ENCODE results near the gene AFAP1.

AFAP1 gene

DNA sequence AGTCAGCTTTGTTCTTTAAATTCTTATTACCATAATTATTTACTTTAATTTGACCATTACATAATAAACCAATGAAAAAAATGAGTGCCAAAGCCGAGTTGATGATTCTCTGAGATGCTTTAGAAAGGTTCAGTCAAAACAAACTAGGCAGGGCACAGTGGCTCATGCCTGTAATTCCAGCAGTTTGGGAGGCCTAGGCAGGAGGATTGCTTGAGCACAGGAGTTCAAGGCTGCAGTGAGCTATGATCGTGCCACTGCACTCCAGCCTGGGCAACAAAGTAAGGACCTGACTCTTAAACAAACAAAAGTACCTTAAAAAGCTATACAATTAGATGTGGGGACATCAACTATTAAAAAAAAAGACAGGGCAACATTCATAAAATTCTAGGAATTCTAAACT lies 75.0 kb downstream of the AFAP1 start:
- DNase-seq (ENCODE audit: low read depth in 2 of 2) = no peak

GRCh38 chr4:7863911-7864681 lies 75.6 kb downstream of the AFAP1 start:
- DNase-seq (ENCODE audit: low read depth in 2 of 2) = no peak

- DNase-seq (ENCODE audit: low read depth in 2 of 2) = no peak
These were observed 77.0 kb downstream of the AFAP1 start for GRCh38 chr4:7862561-7863192.

DNA sequence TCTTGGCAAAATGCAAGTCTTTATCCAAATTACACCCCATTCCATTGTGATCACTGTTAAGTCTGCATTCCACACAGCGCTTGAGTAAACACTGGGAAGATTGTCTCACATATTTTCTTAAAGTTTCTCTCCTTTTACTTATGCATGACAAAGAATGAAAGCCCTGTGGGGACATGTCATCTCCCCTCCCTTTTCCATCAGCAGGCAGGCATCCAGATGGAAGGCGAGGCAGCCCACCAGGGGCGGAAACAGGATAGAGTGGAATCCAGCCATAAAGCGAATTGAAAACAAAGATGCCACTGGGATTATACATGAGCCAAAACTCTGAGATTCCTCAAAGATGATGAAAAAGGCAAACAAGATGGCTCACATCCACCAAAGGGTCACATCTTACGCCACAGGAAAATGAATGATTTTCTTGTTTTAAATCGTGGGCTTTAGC lies 78.2 kb downstream of the AFAP1 start:
- no peak for DNase-seq (ENCODE audit: low read depth in 2 of 2)

DNA sequence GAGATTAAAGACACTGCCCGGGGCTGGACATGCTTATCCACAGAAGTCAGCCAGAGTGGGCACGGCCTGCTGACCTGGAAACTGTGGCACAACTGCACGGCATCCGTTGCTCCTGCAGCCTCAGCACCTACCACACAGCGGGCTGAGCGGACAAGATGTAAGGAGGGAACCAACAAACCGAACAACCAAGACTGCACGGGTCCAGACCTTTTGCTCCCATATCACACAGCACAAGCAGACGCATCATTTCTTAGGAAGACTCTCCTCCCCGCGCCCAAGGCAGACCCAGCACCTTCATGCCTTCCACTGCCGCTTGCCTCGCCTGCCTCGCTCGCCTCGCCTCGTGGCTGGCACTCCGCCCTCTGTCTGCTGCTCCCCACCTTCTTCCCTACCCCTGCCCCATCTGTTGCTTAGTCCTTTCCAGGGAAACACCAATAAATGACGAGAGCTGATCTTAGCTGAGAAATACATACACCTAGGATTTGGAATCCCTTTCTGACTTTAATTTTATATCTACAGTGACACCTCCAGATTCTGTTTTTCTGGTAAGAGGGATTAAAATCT lies 79.0 kb downstream of the AFAP1 start:
- DNase-seq (ENCODE audit: low read depth in 2 of 2) = no peak

GRCh38 chr4:7859326-7859725 lies 80.3 kb downstream of the AFAP1 start:
- no peak for DNase-seq (ENCODE audit: low read depth in 2 of 2)

- DNase-seq (ENCODE audit: low read depth in 2 of 2) = no peak
These were observed 81.2 kb downstream of the AFAP1 start for GRCh38 chr4:7858498-7858897.

DNA sequence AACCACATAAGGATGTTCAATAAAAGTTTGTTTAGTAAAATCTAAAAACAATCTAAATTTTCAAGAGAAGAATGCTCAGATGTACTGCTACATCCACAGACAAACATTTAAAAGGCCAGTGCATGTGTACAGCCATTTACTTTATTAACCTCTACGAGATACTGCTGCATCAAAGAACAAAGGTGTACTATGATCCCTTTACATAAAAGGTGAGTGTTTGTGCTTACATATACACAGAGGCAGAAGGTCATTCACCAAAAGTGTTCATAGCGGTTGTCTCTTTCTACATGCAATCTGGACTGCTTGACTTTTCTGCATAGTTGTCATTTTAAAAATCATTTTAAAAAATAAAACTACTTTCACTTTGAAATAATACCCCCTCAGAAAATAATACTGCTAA lies 81.7 kb downstream of the AFAP1 start:
- DNase-seq (ENCODE audit: low read depth in 2 of 2) = no peak

DNA sequence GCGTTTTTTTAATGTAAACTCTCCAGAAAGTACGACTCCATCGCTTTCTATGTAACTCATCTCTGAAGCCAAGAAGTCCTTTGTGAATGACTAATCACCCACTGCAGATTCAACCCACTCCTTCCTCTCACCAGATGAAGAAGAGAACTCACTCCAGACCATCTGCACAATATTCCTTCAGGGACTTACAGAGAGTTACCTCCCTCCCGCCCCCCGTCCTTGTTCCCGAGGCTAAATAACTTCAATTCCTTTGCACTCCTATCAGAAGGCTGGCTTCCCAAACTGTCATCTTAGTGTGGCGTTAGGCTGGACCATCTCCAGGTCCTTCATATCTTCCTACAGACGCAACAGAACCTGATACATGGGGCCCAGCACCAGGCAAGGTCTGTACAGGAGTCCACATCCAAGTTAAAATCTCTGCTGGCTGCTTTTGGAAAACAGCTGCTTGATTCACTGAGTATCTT lies 82.4 kb downstream of the AFAP1 start:
- DNase-seq (ENCODE audit: low read depth in 2 of 2) = no peak

- DNase-seq (ENCODE audit: low read depth in 2 of 2) = no peak
These were observed 83.9 kb downstream of the AFAP1 start for GRCh38 chr4:7855731-7856130.

GRCh38 chr4:7854697-7855370 lies 84.8 kb downstream of the AFAP1 start:
- peak in 1 of 2 donors; percentile 20 for DNase-seq (ENCODE audit: low read depth in 2 of 2)

GRCh38 chr4:7854216-7854615 lies 85.4 kb downstream of the AFAP1 start:
- no peak for DNase-seq (ENCODE audit: low read depth in 2 of 2)

DNA sequence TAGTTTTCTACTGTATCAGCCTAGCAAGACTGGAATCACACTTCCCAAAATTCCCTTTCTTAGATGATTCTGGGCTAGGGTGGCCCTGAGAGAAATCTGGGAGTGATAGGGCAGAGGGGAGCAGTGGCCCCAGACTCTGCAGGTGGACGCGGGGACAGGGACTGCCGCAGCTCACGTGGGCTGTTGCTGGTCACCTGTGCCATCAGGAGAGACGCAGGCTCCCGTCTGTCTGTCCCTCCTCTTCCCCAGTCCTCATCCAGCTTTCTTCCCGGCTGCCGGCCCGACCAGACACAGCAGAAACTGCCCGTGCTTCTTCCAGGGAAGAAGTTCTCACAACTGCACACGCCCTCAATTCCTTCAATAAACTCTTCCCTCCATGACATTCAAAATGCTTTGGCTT lies 86.4 kb downstream of the AFAP1 start:
- no peak for DNase-seq (ENCODE audit: low read depth in 2 of 2)

DNA sequence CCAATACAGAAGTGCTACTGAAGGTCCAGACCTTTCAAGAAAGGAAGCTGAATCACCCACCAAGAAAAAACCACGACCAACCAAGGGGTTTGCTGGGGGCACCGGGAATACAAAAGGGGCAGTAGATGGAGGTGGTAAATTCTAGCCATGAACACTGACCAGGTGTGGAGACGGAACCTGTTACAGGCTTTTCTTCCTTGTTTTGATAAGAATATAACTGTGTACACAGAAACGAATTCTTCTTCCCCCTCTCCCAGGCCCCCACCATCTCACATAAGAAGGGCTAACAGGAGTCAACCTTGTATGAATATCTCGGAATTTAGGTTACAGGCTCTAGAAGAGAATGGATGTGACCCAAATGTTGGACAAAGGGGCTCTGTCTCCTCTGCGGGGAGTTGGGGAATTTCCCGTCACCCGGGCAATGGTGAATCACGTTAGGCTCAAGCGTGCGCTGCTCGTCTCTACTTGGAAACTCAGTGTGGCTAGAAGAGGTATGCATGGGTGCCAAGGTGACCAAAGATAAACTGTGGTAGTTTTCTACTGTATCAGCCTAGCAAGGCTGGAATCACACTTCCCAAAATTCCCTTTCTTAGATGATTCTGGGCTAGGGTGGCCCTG lies 87.0 kb downstream of the AFAP1 start:
- DNase-seq (ENCODE audit: low read depth in 2 of 2) = no peak

- no peak for DNase-seq (ENCODE audit: low read depth in 2 of 2)
These were observed 89.2 kb downstream of the AFAP1 start for GRCh38 chr4:7850489-7850888.

GRCh38 chr4:7847206-7847605 lies 92.5 kb downstream of the AFAP1 start:
- DNase-seq (ENCODE audit: low read depth in 2 of 2) = no peak

- DNase-seq (ENCODE audit: low read depth in 2 of 2) = no peak
These were observed 94.0 kb downstream of the AFAP1 start for GRCh38 chr4:7845493-7846128.

DNA sequence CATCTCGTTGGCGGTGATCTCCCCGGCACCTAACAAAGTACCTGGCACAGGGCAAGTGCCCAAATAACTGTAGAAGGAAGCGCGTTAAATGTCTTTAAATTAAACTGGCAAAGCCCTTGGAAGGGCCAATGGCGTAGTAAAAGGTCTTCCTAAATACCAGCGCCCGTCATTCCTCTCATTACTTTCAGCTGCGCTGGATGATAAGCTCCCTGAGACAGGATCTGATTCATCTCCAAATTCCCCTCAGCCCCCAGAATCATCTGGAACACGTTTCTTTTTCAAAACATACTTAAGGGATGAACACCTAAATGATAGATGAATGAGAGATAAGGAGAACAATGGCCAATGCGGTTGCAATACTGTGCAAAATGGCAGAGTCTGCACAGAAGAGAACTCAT lies 95.1 kb downstream of the AFAP1 start:
- DNase-seq (ENCODE audit: low read depth in 2 of 2) = no peak

DNA sequence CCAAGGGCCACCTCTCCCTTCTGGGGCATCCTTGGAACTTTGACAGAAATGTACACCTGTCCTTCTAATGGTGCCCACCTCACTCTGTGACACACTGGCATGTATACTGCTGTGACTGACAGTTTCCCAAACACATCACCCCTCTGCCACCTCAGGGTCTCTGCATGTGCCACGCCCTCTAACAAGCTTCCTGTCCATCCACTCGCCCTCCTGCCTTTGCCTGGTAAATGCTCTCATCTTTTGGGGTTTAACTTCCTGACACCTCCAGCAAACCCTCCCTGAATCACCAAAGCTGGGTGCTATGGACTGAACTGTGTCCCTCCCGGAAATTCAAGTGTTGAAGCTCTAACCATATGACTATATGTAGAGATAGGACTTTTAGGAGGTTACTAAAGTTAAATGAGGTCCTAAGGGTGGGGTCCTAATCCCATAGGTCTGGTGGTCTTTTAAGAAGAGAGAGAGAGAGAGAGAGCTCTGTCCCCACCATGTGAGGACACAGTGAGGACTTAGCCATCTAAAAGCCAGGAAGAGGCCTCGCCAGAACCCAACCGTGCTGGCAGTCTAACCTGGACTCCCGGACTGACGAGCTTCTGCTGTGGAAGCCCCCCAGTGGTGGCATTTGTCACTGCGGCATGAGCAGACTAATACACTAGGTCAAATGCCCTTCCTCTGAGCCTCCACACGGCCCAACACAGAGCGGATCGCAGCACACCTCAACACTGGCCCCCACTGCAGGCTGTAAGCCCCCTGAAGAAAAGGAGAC lies 95.6 kb downstream of the AFAP1 start:
- DNase-seq (ENCODE audit: low read depth in 2 of 2) = peak; percentile 36 to 61

DNA sequence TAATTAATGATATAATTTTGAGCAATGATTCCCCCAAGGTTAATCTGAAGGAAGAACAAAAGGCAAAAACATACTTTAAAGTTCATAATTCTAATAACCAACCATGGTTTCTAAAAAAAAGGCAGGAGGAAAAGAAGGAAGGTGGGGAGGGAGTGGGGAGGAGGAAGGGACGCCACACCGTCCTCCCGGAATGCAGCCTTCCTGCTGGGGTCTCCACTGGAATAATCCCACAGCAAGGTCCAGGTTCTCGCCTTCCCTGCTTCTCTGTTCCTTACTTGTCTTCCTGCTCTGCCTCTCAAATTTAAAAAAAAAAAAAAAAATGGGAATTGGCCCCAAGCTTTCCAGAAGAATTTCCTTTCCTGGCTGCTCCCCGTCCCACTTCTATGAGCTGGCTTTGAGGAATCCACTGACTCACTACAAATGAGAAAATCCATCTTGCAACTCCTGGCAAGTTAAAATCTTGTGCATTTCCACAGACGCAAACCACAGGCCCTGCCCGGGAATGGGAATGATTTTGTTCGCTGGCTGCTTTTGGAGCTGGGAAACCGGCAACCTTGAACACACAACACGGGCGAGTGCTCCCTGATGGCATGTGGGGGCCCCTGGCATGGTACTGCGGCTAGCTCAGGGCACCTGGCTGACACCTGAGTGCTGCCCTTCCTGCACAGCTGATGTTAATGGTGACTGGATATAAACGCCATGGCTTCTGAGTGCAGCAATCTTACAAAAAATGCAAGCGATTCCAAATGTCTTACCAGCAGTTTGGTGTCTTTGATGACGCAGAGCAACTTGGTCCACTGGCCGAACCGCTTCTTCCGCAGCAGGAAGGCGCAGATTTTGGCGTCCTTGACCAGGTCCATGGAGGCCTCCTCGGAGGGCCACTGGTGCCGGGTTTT lies 97.0 kb downstream of the AFAP1 start:
- DNase-seq (ENCODE audit: low read depth in 2 of 2) = no peak

Measured in stimulated activated CD8-positive, alpha-beta memory T cell treated with anti-CD3 and anti-CD28 coated beads, Interleukin-7, amount 100 ng/mL, for 1 hour (primary cell).